Umbilical cord (tissue), 2 donors: Measurements from ENCODE around the gene NAV2. TPM values are rescaled to one million over a fixed set of nuclear protein-coding genes. Genes with fewer than 3 reads are reported as not detected.
"Not testable (repeated sequence)": the region's sequence is repeated elsewhere in the genome, so short reads cannot be mapped to it uniquely, and the experiment has no call there.

ENCODE experiments used
- DNase-seq: peaks from one replicate; pipeline ENCODE4 v3.0.0-alpha.2; 2015; ENCODE audit warnings: low spot score
- total RNA-seq: library from RNA; depleted of rRNA; stranded (reverse); fragments of >200 nt; gene quantifications from one replicate; pipeline ENCODE4 v1.2.3, GENCODE V29; 2014; ENCODE audit warnings: low replicate concordance; ENCODE audit not compliant: insufficient read depth

NAV2 gene
- total RNA-seq, 1 donor from 2014 or later: 14.7 TPM

- DNase-seq: no peak
These were observed 176.9 kb downstream of the NAV2 start for GRCh38 chr11:19889531-19889930.

DNA sequence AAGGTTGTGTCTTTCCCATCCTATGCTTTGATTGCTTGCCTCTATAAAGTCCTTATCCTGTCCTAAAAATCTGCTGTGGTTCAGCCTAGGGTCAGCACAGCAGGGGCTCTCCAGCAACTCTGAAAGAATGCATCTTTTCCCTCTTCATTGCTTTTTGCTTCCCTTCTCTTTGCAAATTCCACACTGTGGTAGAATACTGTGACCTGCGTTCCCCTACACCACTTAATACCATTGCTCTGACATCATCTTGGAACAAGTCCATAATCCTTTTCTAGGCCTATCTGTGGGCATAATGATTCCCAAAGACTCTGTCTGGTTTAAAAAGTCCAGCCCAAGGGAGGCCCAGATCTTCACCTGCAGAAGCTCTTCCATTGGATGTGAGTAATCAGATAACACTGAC lies 177.7 kb downstream of the NAV2 start:
- peak; percentile 43 for DNase-seq

DNA sequence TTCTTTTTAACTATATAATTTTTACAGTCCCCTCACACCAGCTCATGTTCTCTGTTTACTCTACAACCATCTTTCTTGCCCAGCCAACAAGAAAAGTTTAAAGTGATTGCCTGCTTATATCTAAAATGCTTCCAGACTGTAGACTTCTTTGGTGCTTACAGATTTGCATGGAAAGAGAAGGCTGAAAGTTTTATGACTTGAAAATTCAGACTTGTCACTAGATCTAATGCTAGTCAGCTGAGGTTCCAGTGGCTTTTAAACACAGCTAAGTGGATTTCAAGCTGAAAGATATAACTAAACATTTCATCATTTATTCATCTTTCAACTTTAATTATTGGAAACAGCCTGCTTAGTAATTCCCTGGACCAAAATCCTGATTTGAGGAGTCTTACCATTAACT lies 178.4 kb downstream of the NAV2 start:
- DNase-seq: peak; percentile 26

DNA sequence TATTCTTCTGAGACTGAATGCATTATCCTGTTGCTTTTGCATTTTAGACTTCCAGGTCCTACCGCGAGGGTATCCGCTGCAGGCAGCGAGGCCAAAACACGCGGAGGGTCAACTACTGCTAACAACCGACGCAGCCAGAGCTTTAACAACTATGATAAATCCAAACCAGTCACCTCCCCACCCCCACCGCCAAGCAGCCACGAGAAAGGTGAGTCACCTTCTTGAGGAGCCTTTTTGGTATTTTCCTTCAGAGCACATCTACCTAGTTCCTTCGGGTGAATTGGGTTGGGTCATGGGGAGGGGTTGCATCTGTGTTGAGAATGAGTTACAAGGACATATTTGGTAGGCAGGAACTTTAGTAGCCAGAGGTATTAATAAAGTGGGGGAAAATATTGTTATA lies 179.8 kb downstream of the NAV2 start:
- no peak for DNase-seq

GRCh38 chr11:19892876-19893275 lies 180.2 kb downstream of the NAV2 start:
- peak; percentile 52 for DNase-seq

DNA sequence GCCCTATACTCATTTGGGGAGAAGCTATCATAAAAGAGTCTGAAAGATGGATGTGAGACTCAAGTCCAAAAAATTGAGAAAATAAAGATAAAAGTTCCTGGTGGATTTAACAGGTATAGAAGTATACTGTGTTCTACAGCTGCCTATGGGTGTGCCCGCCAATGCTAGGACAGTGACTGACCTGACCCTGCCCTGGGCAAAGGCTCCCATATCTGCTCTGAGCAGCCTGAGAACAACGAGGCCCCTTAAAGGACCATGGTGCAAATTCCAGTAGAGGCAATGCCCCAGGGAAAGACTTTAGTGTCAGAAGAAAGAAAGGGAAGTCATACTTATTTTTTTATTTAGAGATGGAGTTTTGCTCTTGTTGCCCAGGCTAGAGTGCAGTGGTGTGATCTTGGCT lies 181.8 kb downstream of the NAV2 start:
- DNase-seq: no peak

GRCh38 chr11:19895037-19895436 lies 182.4 kb downstream of the NAV2 start:
- not testable (repeated sequence) for DNase-seq

GRCh38 chr11:19895776-19896175 lies 183.1 kb downstream of the NAV2 start:
- no peak for DNase-seq

- peak; percentile 92 for DNase-seq
These were observed 191.0 kb downstream of the NAV2 start for GRCh38 chr11:19903620-19904069.

- peak; percentile 50 for DNase-seq
These were observed 192.7 kb downstream of the NAV2 start for GRCh38 chr11:19905280-19905853.

DNA sequence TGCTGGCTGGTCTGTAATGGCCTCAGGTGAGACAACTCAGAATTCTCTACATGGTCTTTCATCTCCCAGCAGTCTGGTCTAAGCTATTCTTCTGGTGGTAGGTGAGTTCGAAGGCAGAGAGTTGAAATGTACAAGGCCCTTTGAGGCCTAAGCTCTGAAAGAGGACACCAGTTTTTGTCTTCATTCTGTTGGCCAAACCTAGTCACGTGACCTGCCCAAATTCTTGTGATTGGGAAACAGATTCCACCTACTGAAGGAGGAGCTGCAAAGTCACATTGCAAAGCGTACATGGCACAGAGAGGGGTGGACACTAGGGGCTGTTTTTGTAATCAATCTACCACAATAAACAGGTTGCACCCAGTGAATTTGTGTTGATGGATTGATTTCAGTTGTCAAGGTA lies 193.5 kb downstream of the NAV2 start:
- no peak for DNase-seq

DNA sequence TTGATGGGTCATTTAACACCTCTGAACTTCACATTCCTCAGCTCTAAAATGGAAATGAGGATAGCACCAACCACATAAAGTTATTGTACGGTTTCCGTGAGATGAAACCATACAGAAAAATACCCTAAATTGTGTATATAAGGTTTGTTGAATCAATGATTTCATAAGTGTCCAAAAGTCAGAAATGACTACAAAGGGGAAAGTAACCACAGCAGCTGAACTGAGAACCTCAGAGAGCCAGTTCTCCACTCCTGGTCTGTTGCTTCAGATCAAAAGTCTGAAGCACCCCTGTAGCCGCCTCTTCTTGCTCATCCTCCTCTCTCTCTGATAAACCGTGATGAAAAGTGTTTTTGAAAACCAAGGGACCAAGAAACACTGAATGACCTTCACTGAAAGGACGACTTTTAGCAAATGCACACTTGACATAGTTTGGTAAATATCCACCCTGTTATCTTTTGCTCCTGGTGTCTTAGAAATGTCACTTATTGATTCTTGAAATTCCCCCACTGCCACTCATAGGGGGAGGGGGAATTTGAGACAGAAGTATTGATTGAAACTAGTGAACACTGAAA lies 194.5 kb downstream of the NAV2 start:
- DNase-seq: no peak

- no peak for DNase-seq
These were observed 195.2 kb downstream of the NAV2 start for GRCh38 chr11:19907839-19908238.

DNA sequence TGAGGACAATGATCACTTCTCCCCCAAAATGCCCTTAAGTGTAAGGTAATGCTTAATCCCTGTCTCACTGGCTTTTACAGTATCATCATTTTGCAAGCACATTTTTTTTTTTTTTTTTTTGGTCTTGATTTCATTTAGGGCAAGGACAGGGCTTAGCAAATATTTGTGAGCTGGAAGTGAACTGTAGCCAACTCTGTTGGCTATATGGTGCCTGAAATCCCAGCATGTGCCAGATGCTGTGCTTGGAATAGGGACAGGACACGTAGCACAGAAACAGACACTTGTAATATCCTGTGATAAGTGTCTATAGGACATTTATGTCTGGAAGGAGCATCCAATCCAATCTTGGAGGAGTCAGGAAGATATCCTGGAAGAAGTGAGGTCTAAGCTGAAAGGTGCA lies 198.3 kb downstream of the NAV2 start:
- no peak for DNase-seq

- peak; percentile 75 for DNase-seq
These were observed 199.7 kb downstream of the NAV2 start for GRCh38 chr11:19912115-19912957.

DNA sequence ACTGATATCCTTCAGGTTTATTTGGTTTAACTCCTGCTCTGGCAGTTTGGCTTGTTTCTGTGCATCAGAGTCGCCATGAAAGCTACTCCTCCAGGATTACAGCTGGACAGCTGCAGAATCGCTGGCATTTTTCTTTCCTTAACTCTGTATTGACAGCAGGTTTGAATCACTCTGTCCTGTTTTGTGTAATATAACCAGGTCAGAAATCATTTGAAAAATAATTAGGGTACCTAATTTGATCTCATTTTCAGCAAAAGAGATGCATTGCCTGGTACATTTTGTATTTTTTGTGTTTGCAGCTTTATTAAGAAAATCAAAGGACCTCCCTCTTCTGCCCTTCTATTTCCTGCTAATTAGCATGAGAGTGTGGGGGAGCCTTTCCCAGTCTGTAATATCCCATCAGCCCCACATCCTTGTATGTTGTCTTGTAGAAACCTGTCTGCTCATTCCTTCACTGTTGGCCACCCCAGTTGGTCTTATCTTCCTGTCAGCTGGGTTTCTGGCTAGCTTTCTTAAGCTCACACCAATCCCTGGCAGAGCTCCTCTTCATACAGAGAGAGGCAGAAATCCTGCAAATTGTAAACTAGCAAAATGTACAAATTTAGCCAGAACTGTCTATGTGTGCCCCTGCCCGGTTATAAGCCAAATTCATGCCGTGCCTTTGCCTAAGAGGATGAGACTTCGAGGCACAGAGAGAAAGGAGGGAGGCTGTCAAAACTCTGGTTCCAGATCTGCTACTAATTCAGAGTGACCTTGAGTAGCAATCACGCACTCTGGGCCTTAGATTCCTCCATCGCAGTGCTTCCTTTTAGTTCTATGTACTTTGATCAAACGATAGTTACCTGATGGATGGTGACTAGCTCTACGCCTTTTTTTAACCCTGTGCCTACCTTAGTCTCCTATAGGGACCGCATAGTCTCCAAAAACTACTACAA lies 200.6 kb downstream of the NAV2 start:
- peak; percentile 82 for DNase-seq

GRCh38 chr11:19913893-19914249 lies 201.2 kb downstream of the NAV2 start:
- no peak for DNase-seq

GRCh38 chr11:19915808-19916207 lies 203.2 kb downstream of the NAV2 start:
- DNase-seq: no peak

DNA sequence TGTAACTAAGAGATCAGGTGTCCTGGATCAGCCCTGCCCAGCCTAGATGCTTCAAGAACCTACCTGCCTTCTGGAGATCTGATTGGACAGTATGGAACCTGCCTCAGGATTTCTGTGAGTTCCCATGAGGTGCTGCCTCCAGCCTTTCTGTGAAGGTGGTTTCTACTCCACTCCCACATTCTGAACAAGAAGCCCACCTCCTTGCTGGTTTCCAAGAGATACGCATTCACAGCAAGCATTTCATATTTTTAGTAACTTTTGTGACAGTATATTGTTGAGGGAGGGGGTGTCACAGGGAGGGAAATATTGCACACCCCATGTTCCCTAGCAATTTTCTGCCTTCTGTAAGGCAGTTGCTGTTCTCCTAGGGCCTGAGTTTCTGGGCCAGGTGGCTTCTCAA lies 204.4 kb downstream of the NAV2 start:
- no peak for DNase-seq

DNA sequence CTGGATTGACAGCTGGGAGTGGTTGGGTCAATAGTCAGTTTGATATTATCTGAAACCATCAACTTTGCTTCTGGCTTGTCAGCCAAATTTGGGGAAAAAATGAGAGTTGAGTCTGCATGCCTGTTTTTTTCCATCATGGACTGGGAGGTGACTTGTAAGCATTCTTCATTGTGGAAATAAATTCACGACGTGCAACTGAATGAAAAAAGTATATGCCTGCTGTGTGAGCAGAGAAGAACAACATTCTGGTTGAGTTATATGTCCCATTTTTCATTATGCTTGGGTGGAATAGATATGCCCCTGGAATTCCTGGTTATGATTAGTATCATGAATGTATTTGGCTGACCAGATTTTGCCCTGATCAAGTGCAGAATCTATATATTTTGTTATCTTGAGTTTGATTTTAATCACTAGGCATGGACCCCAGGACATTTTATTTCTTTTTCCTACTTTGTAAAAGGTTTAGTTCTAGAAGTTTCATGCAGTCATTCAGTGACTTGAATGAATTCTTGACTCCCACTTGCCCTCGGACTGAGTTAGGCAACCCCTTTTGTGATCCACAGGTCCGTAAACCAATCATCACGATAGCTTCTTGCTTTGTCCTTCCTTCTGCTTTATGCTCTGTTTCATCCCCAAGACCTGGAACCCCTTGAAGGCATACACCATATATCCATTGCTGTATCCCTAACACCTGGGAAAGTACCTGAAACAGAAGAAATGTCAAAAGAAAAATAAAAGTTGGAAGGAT lies 205.8 kb downstream of the NAV2 start:
- no peak for DNase-seq

- DNase-seq: peak; percentile 66
These were observed 206.5 kb downstream of the NAV2 start for GRCh38 chr11:19919050-19919561.
